A549 (cell line): ENCODE measurements around the gene C20orf173.

ENCODE experiments used
- BHLHE40 ChIP-seq: IDR thresholded peaks from 2 replicates; pipeline ENCODE4 v1.6.1; 2012; ENCODE audit warnings: low read depth, low read length, inconsistent platforms
- CTCF ChIP-seq: fragments of >200 bp; sonication (Bioruptor Twin); formaldehyde crosslinking; IDR thresholded peaks from 3 replicates; pipeline ENCODE4 v1.5.1; 2016
- PBX3 ChIP-seq: IDR thresholded peaks from 2 replicates; pipeline ENCODE4 v1.6.1; 2012
- REST ChIP-seq: fragments of 200-600 bp; sonication (generic); IDR thresholded peaks from 2 replicates; pipeline ENCODE4 v1.6.1; 2016; ENCODE audit warnings: antibody characterized with exemption, mild to moderate bottlenecking, moderate library complexity
- RFX5 ChIP-seq: fragments of 450-650 bp; IDR thresholded peaks from 2 replicates; pipeline ENCODE4 v1.7.1; 2014; ENCODE audit warnings: antibody characterized with exemption, mild to moderate bottlenecking, moderate library complexity
- RNF2 ChIP-seq: fragments of 200-600 bp; sonication (generic); IDR thresholded peaks from 2 replicates; pipeline ENCODE4 v1.6.1; 2016; ENCODE audit warnings: low read depth, mild to moderate bottlenecking, antibody characterized with exemption, moderate library complexity, borderline replicate concordance

- TF ChIP-seq CTCF (no peak), RFX5 (no peak), REST (no peak), RNF2 (no peak), BHLHE40 (no peak), PBX3 (no peak)
Measured at GRCh38 chr20:35504751-35505150, 24.7 kb downstream of the C20orf173 start.
